Kidney epithelial cell (primary cell): Measurements from ENCODE around the gene WDR72. TPM values are rescaled to one million over a fixed set of nuclear protein-coding genes. Genes with fewer than 3 reads are reported as not detected.

Experiments used
- DNase-seq: peaks from one replicate; pipeline ENCODE4 v3.0.0-alpha.2; 2010; ENCODE audit warnings: low read depth
- H3K27me3 ChIP-seq: 2 replicates; pipeline ENCODE4 v1.6.0; 2011; ENCODE audit warnings: low read length; ENCODE audit not compliant: control insufficient read depth, insufficient read depth
- H3K36me3 ChIP-seq: 2 replicates; pipeline ENCODE4 v1.5.1; 2011; ENCODE audit warnings: low read length; ENCODE audit not compliant: control insufficient read depth, insufficient read depth
- H3K4me3 ChIP-seq: 2 replicates; pipeline ENCODE4 v1.5.1; 2011; ENCODE audit warnings: low read depth, mild to moderate bottlenecking, control low read depth, low read length
- total RNA-seq: library from RNA; depleted of rRNA; stranded (reverse); fragments of >200 nt; gene quantifications from 2 replicates; pipeline ENCODE4 v1.2.3, GENCODE V29; 2015
- TF ChIP-seq, protein P1 (sequence below): IDR thresholded peaks from 2 replicates; pipeline ENCODE4 v1.5.1; 2011; ENCODE audit warnings: mild to moderate bottlenecking, moderate library complexity, low read length, control low read depth, inconsistent platforms; ENCODE audit not compliant: insufficient read depth, poor library complexity, severe bottlenecking

The WDR72 gene
- total RNA-seq, 1 donor from 2014 or later, result 0.38 TPM

DNA sequence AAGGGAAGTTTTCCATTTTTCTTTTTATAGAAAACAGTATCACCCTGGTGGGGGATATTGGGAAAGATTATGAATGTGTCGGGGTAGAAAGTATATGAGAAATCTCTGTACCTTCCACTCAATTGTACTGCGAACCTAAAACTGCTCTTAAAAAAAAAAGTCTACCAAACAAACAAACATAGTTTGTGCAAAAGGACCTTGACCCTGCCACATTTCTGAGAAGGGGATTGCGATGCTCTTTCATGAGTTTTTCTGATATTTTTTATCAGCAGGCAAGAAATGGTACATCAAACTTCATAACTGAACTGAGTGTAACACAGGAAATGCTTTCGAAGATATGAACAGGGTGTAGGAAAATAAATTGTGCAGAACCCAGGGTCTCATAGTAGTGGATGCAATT lies 286.0 kb downstream of the WDR72 start:
- TF ChIP-seq, protein P1, sequence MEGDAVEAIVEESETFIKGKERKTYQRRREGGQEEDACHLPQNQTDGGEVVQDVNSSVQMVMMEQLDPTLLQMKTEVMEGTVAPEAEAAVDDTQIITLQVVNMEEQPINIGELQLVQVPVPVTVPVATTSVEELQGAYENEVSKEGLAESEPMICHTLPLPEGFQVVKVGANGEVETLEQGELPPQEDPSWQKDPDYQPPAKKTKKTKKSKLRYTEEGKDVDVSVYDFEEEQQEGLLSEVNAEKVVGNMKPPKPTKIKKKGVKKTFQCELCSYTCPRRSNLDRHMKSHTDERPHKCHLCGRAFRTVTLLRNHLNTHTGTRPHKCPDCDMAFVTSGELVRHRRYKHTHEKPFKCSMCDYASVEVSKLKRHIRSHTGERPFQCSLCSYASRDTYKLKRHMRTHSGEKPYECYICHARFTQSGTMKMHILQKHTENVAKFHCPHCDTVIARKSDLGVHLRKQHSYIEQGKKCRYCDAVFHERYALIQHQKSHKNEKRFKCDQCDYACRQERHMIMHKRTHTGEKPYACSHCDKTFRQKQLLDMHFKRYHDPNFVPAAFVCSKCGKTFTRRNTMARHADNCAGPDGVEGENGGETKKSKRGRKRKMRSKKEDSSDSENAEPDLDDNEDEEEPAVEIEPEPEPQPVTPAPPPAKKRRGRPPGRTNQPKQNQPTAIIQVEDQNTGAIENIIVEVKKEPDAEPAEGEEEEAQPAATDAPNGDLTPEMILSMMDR, result no peak
- Histone ChIP-seq H3K4me3 (no peak overlapping the region), H3K36me3 (no peaks in the 10 kb centered on the region), H3K27me3 (no peaks in the 10 kb centered on the region)
- DNase-seq, result no peak

DNA sequence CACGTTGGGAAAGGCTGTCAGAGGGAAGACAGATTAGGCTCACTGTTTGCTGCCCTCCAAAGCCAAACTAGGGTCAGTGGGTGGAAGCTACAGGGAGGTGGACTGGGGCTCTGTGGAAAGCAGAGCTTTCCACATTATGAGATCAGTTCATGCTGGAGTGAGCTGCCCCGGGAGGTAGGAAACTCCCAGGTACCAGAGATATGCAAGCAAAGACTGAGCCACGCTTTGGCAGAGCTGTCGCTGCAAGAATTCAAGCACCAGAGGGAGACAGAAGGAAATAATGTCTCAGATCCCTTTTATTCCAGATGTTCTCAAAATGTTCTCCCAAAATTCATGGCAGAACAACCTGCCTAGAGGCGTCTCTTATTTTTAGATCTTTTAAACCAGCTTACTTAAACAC lies 286.6 kb downstream of the WDR72 start:
- TF ChIP-seq, protein P1, result no peak
- no peak for DNase-seq

DNA sequence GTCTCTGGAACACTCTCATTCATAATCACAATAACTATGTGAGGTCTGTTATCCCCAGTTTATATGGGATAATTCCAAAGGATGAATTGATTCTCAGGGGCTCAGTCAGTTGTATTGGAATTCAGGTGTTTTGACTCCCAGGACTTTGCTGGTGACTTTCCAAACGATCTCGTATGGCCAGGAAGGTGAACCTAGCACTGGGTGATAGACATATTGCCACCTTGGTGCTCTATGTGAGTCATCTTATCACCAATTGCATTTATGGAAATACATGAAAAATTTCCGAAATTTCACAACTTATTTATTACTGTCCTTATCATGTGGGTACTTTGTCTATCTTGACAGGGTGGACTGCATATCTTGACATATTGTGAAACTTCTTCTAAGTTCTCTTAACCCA lies 287.3 kb downstream of the WDR72 start:
- TF ChIP-seq, protein P1, result no peak
- Histone ChIP-seq H3K4me3 (no peak overlapping the region), H3K27me3 (no peaks in the 10 kb centered on the region), H3K36me3 (no peaks in the 10 kb centered on the region)
- DNase-seq, result no peak

More for the DNA sequence above, 286.6 kb downstream of the WDR72 start:
- no peaks in the 10 kb centered on the region for H3K27me3 ChIP-seq
- no peaks in the 10 kb centered on the region for H3K36me3 ChIP-seq
- no peak overlapping the region for H3K4me3 ChIP-seq

DNA sequence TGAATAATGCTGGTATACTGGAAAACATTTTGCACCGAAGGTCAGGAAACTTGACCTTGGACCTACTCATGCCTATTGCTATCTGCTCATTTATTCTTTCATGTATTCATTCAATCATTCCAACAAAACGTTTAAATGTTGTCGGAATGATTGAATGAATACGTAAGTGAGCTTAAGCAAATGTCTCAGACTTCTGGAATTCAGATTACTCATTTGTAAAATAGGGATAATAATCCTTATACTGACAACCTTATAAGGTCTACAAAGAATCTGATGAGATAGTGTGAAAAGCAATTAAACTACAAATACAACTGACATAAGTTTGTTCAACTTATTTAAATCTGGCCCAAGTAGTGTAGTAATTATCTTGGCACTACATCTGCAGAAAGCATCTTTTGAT lies 288.7 kb downstream of the WDR72 start:
- Histone ChIP-seq H3K36me3 (no peaks in the 10 kb centered on the region), H3K4me3 (no peak overlapping the region), H3K27me3 (no peaks in the 10 kb centered on the region)
- TF ChIP-seq, protein P1, result no peak
- no peak for DNase-seq

DNA sequence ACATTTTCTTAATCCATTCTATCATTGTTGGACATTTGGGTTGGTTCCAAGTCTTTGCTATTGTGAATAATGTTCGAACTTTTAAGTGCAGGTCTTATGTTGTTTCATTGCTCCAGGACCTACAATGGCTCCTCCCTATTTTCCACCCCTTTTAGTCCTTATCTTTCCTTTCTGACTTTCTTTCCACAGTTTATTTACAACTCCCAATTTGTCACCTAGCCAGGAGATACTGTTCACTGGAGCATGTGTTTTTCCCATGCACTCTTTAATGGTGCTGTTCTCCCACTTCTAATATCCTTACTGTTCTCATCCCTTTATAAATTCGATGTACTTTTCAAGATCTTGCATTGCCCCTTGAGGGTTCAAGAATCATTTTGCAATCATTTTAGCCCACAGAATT lies 290.0 kb downstream of the WDR72 start:
- TF ChIP-seq, protein P1, result no peak
- H3K4me3 ChIP-seq, result no peak overlapping the region
- no peaks in the 10 kb centered on the region for H3K36me3 ChIP-seq
- DNase-seq, result no peak
- no peaks in the 10 kb centered on the region for H3K27me3 ChIP-seq

Other genes with a start within 250 kb of the WDR72 start
- gene UNC13C, start 218.8 kb upstream of the WDR72 start, total RNA-seq, result 0.14 and 0.21 TPM in 2 replicates